ENCODE results near the gene DGCR8.

The DGCR8 gene

GRCh38 chr22:20110359-20110985 lies 30.4 kb downstream of the DGCR8 start:
- DNase-seq (ENCODE audit: low read depth), result no peak

- peak; percentile 36 for DNase-seq (ENCODE audit: low read depth)
Measured at GRCh38 chr22:20111045-20111688, 31.1 kb downstream of the DGCR8 start.

GRCh38 chr22:20111689-20112622 lies 31.9 kb downstream of the DGCR8 start:
- no peak for DNase-seq (ENCODE audit: low read depth)

GRCh38 chr22:20112623-20113511 lies 32.8 kb downstream of the DGCR8 start:
- DNase-seq (ENCODE audit: low read depth), result no peak

- DNase-seq (ENCODE audit: low read depth), result no peak
Measured at GRCh38 chr22:20113551-20114310, 33.7 kb downstream of the DGCR8 start.

GRCh38 chr22:20114506-20115475 lies 34.8 kb downstream of the DGCR8 start:
- no peak for DNase-seq (ENCODE audit: low read depth)

- no peak for DNase-seq (ENCODE audit: low read depth)
Measured at GRCh38 chr22:20115691-20116375, 35.8 kb downstream of the DGCR8 start, which contains the start of gene RANBP1. TSS of gene RANBP1 (plus strand) at chr22:20116104. CDS start at chr22:20116185, 81 bp downstream.

- DNase-seq (ENCODE audit: low read depth), result no peak
Measured at GRCh38 chr22:20116376-20116950, 36.4 kb downstream of the DGCR8 start.

GRCh38 chr22:20116951-20117632 lies 37.1 kb downstream of the DGCR8 start, which contains the start of gene TRMT2A:
TSS of gene TRMT2A (minus strand) at chr22:20117226. CDS start at chr22:20116906, 320 bp downstream.
- peak; percentile 97 for DNase-seq (ENCODE audit: low read depth)

GRCh38 chr22:20117633-20118299 lies 37.7 kb downstream of the DGCR8 start:
- peak; percentile 32 for DNase-seq (ENCODE audit: low read depth)

GRCh38 chr22:20118300-20119020 lies 38.4 kb downstream of the DGCR8 start:
- DNase-seq (ENCODE audit: low read depth), result peak; percentile 22

GRCh38 chr22:20121856-20122415 lies 41.9 kb downstream of the DGCR8 start:
- no peak for DNase-seq (ENCODE audit: low read depth)

GRCh38 chr22:20123366-20124082 lies 43.5 kb downstream of the DGCR8 start:
- DNase-seq (ENCODE audit: low read depth), result no peak

- DNase-seq (ENCODE audit: low read depth), result no peak
Measured at GRCh38 chr22:20124083-20124787, 44.2 kb downstream of the DGCR8 start.
